Loucy (cell line): ENCODE measurements around the gene DCDC2.

Source experiments
- H2AFZ ChIP-seq: fragments of 200-600 bp; sonication (generic); 2 replicates; pipeline ENCODE4 v1.6.0; 2016; ENCODE audit warnings: antibody characterized with exemption, mild to moderate bottlenecking, low read length, moderate library complexity
- H3F3A ChIP-seq: fragments of 200-600 bp; 2 replicates; pipeline ENCODE4 v1.6.0; 2016; ENCODE audit warnings: antibody characterized with exemption, low read depth, mild to moderate bottlenecking
- H3K27me3 ChIP-seq: fragments of 200-600 bp; sonication (generic); 2 replicates; pipeline ENCODE4 v1.6.1; 2014; ENCODE audit warnings: low read length, mild to moderate bottlenecking; ENCODE audit not compliant: insufficient read depth, poor library complexity, severe bottlenecking
- H3K36me3 ChIP-seq: fragments of 200-600 bp; sonication (generic); 2 replicates; pipeline ENCODE4 v1.6.1; 2016; ENCODE audit warnings: low read length; ENCODE audit not compliant: insufficient read depth
- H3K4me1 ChIP-seq: fragments of 200-600 bp; sonication (generic); 2 replicates; pipeline ENCODE4 v1.5.1; 2014; ENCODE audit warnings: low read length, mild to moderate bottlenecking; ENCODE audit not compliant: insufficient read depth, poor library complexity, severe bottlenecking
- H3K4me2 ChIP-seq: fragments of 200-600 bp; sonication (generic); 2 replicates; pipeline ENCODE4 v1.6.0; 2014; ENCODE audit warnings: antibody characterized with exemption, low read length, low read depth, mild to moderate bottlenecking; ENCODE audit not compliant: poor library complexity, severe bottlenecking
- H3K4me3 ChIP-seq: fragments of 200-600 bp; sonication (generic); 2 replicates; pipeline ENCODE4 v1.5.1; 2014; ENCODE audit warnings: low read length, mild to moderate bottlenecking, mixed read lengths; ENCODE audit not compliant: poor library complexity, severe bottlenecking
- H3K79me2 ChIP-seq: fragments of 200-600 bp; sonication (generic); 2 replicates; pipeline ENCODE4 v1.6.1; 2014; ENCODE audit warnings: low read length; ENCODE audit not compliant: insufficient read depth
- H3K9ac ChIP-seq: fragments of 200-600 bp; sonication (generic); 2 replicates; pipeline ENCODE4 v1.6.0; 2014; ENCODE audit warnings: mild to moderate bottlenecking, low read depth, low read length, moderate library complexity; ENCODE audit not compliant: poor library complexity, severe bottlenecking
- H3K9me2 ChIP-seq: fragments of 200-600 bp; sonication (generic); replicated peaks from 2 replicates; pipeline ENCODE4 v1.6.1; 2016; ENCODE audit warnings: low read depth, low read length, mixed read lengths
- H3K9me3 ChIP-seq: fragments of 200-600 bp; sonication (generic); 2 replicates; pipeline ENCODE4 v1.6.1; 2014; ENCODE audit warnings: mild to moderate bottlenecking, antibody characterized with exemption, low read length, low read depth; ENCODE audit not compliant: insufficient read depth
- H4K20me1 ChIP-seq: fragments of 200-600 bp; sonication (generic); 2 replicates; pipeline ENCODE4 v1.6.0; 2014; ENCODE audit warnings: antibody characterized with exemption, low read length, mild to moderate bottlenecking; ENCODE audit not compliant: insufficient read depth, poor library complexity, severe bottlenecking
- EZH2phosphoT487 ChIP-seq: fragments of 200-600 bp; IDR thresholded peaks from 2 replicates; pipeline ENCODE4 v1.6.1; 2018; ENCODE audit warnings: antibody characterized with exemption, mild to moderate bottlenecking, moderate library complexity, borderline replicate concordance
- TF ChIP-seq, protein P1 (sequence below): fragments of 200-600 bp; sonication (generic); conservative IDR thresholded peaks from 2 replicates; pipeline ENCODE4 v1.5.1; 2014; ENCODE audit warnings: mild to moderate bottlenecking, antibody characterized with exemption, low read length

DCDC2 gene

GRCh38 chr6:24126586-24127192 is 231.2 kb downstream of the DCDC2 start:
- Histone ChIP-seq H4K20me1 (no peaks in the 10 kb centered on the region), H3K9me2 (no peaks in the 10 kb centered on the region), H2AFZ (no peak overlapping the region), H3K36me3 (no peaks in the 10 kb centered on the region), H3K79me2 (no peaks in the 10 kb centered on the region), H3K27me3 (no peaks in the 10 kb centered on the region), H3K9me3 (no peaks in the 10 kb centered on the region), H3K4me1 (no peaks in the 10 kb centered on the region), H3F3A (no peaks in the 10 kb centered on the region), H3K9ac (no peak overlapping the region), H3K4me3 (no peak overlapping the region), H3K4me2 (no peak overlapping the region)
- TF ChIP-seq, protein P1, sequence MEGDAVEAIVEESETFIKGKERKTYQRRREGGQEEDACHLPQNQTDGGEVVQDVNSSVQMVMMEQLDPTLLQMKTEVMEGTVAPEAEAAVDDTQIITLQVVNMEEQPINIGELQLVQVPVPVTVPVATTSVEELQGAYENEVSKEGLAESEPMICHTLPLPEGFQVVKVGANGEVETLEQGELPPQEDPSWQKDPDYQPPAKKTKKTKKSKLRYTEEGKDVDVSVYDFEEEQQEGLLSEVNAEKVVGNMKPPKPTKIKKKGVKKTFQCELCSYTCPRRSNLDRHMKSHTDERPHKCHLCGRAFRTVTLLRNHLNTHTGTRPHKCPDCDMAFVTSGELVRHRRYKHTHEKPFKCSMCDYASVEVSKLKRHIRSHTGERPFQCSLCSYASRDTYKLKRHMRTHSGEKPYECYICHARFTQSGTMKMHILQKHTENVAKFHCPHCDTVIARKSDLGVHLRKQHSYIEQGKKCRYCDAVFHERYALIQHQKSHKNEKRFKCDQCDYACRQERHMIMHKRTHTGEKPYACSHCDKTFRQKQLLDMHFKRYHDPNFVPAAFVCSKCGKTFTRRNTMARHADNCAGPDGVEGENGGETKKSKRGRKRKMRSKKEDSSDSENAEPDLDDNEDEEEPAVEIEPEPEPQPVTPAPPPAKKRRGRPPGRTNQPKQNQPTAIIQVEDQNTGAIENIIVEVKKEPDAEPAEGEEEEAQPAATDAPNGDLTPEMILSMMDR = no peak
- no peak for TF ChIP-seq EZH2phosphoT487

DNA sequence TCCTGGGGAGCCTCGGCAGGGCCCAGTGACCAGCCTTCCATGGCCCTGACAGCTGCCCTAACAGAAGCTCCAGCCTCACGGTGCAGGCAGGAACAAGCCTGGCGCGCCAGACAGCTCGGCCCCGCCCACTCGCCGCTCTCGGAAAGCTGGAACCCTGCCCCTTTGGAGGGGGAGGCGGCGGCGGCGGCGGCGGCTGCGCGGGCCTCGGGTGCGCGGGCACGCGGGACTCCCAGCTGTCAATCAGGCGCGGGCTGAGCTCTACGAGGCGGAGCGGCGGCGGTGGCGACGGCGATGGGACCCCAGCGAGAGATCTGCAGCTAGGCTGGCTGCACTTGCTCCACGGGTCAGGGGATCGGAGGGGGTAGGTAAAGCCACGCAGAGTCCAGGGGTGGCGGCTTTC is 231.9 kb downstream of the DCDC2 start, which contains the start of gene NRSN1:
Gene NRSN1 (plus strand): TSS at position 236 of the 400 bp plus-strand sequence. CDS start 8,113 bp downstream, outside the sequence.
- Histone ChIP-seq H2AFZ (no peak within 1 kb of the TSS), H3F3A (no peaks in the 10 kb centered on the region), H3K4me3 (no peak within 1 kb of the TSS), H3K36me3 (no peaks in the 10 kb centered on the region), H3K27me3 (no peaks in the 10 kb centered on the region), H3K79me2 (no peaks in the 10 kb centered on the region), H4K20me1 (no peaks in the 10 kb centered on the region), H3K9ac (no peak within 1 kb of the TSS), H3K9me2 (no peaks in the 10 kb centered on the region), H3K4me1 (no peaks in the 10 kb centered on the region), H3K9me3 (no peaks in the 10 kb centered on the region), H3K4me2 (no peak within 1 kb of the TSS)
- TF ChIP-seq, protein P1 = no peak
- TF ChIP-seq EZH2phosphoT487 = no peak

- Histone ChIP-seq H2AFZ (no peak overlapping the region), H3K4me3 (no peak overlapping the region), H3F3A (no peaks in the 10 kb centered on the region), H3K36me3 (no peaks in the 10 kb centered on the region), H3K9me3 (no peaks in the 10 kb centered on the region), H3K79me2 (no peaks in the 10 kb centered on the region), H3K9me2 (no peaks in the 10 kb centered on the region), H3K9ac (no peak overlapping the region), H3K27me3 (no peaks in the 10 kb centered on the region), H3K4me2 (no peak overlapping the region), H4K20me1 (no peaks in the 10 kb centered on the region), H3K4me1 (no peaks in the 10 kb centered on the region)
- TF ChIP-seq, protein P1 = no peak
- TF ChIP-seq EZH2phosphoT487 = no peak
These were observed 235.7 kb downstream of the DCDC2 start for GRCh38 chr6:24122139-24122538.
